GM12873 (cell line): ENCODE measurements around the gene EFCAB8.

Source experiments
- CTCF ChIP-seq: IDR thresholded peaks from 2 replicates; pipeline ENCODE4 v1.5.1; 2012; ENCODE audit warnings: low read depth, mild to moderate bottlenecking, moderate library complexity, low read length, control low read depth; ENCODE audit not compliant: insufficient read depth; ENCODE audit errors: missing control alignments

EFCAB8 gene

GRCh38 chr20:32960222-32960518 lies 101.4 kb downstream of the EFCAB8 start:
- no peak for TF ChIP-seq CTCF

- no peak for TF ChIP-seq CTCF
Observed at GRCh38 chr20:32960849-32961731, 102.4 kb downstream of the EFCAB8 start.

GRCh38 chr20:32962053-32962452 lies 103.3 kb downstream of the EFCAB8 start:
- no peak for TF ChIP-seq CTCF

GRCh38 chr20:32963176-32963575 lies 104.5 kb downstream of the EFCAB8 start:
- TF ChIP-seq CTCF, result no peak

GRCh38 chr20:32964575-32964974 lies 105.9 kb downstream of the EFCAB8 start:
- no peak for TF ChIP-seq CTCF

GRCh38 chr20:32965115-32965514 lies 106.4 kb downstream of the EFCAB8 start:
- no peak for TF ChIP-seq CTCF

GRCh38 chr20:32965581-32966373 lies 107.1 kb downstream of the EFCAB8 start:
- no peak for TF ChIP-seq CTCF
